GM19324 (cell line): ENCODE results near the gene HPN.
"Not testable (repeated sequence)": the region's sequence is repeated elsewhere in the genome, so short reads cannot be mapped to it uniquely, and the experiment has no call there.

Source experiments
- ATAC-seq: cut with Tn5 transposase; IDR thresholded peaks from one replicate; pipeline ENCODE4 v1.9.1; 2021; ENCODE audit warnings: mild to moderate bottlenecking, moderate library complexity; ENCODE audit not compliant: unreplicated experiment, low FRiP score

Gene HPN

DNA sequence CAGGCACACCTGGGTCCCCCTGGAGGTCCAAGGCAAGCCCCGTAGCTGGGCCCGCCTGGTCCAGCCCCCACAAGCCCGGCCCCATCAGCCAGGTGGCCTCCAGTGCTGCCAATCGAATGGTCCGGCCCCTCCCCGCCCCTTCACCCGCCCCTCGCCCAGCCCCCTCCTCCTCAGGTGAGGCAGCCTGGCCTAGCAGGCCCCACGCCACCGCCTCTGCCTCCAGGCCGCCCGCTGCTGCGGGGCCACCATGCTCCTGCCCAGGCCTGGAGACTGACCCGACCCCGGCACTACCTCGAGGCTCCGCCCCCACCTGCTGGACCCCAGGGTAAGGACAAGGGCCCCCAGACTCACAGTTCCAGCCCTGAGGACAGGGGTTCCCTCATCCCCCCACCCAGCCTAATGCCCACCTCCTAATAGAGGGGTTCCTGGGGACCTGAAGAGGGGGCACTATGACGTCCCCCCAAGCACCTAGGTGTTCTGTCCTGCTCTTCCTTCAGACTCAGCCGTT is at the start of gene HPN:
HPN (plus strand) TSS at position 174 of the 508 bp plus-strand sequence. CDS start 786 bp downstream, outside the sequence.
- no peak for ATAC-seq

DNA sequence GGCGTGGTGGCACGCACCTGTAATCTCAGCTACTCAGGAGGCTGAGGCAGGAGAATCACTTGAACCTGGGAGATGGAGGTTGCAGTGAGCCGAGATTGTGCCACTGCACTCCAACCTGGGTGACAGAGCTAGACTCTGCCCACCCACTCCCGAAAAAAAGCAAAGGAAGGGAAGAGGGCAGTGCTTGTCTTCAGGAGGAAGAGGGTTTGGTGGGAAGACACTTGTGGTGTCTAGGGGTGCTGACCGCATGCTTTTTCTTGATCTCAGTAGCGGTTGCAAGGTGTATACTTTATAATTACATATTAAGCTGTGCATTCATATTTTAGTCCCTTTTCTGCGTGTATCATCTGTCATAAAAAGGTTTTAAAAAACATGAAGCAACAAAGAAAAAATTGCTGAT is 48.9 kb upstream of the HPN start:
- not testable (repeated sequence) for ATAC-seq

DNA sequence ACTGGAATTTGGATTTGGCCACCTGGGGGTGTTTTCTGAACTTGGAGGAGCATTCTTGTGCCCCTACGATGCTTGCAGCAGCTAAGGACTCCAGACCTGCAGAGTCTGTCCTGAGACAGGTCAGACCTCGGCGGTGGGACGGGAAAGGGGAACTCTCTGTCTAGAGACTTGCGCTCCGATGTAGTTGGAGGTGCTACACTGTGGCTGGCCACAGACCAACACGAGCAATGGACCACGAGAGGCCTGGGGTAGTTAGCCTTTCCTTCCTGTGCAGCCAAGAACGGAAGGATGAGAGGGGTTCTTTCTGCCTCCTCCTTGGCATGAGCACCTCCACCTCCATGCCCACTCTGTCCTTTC is 47.3 kb upstream of the HPN start:
- no peak for ATAC-seq

DNA sequence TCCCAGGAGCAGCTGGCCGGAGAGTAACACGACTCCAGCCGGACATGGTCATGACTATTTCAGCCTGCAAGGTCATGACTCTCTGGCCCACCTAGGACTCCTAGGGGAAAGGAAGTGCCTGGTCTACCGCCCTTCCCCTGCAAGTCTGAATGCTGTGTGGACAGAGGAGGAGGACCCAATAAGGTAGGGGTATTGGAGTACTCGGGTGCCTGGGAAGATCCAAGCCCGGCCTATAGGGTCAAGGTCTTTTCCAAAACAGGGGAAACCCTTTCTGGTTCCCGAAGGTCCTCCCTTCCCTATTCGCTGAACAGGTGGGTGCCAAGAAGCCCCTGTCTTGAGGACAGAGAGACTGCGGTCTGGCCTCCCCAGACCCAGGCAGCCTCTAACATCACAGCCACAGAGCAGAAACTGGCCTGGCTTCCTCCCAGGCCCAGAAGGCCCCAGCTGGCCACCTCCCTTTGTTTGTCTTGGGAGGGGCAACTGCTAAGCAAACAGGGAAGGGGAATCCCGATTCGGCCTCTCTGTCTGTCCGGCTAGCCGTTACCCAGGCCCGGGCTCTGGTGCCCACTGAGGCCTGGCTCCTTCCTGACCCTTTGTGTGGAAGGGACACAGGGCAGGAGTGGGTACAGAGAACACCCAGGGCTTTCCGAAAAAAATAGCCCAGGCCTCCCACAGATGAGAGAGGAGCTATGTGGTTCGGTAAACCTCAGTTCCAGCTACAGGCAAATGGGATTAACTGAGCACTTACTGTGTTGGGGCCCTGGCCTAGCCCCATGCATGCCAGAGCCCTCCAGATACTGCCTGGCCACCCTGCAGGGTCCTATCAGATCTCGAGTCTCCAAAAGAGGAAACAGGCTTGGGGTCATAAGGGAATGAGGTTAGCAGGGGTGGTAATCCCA is 46.6 kb upstream of the HPN start:
- ATAC-seq, result no peak

DNA sequence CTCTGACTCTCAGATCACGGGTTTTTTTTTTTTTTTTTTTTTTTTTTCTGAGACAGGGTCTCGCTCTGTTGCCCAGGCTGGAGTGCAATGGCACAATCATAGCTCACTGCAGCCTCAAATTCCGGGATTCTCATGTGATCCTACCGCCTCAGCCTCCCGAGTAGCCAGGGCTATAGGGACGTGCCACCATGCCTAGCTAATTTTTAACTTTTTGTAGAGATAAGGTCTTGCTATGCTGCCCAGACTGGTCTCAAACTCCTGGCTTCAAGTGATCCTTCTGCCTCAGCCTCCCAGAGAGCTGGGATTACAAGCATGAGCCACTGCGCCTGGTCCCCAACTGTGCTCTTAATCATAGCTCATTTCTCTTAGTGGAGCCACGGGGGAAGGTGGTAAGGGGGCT is 46.0 kb upstream of the HPN start:
- ATAC-seq, result no peak

DNA sequence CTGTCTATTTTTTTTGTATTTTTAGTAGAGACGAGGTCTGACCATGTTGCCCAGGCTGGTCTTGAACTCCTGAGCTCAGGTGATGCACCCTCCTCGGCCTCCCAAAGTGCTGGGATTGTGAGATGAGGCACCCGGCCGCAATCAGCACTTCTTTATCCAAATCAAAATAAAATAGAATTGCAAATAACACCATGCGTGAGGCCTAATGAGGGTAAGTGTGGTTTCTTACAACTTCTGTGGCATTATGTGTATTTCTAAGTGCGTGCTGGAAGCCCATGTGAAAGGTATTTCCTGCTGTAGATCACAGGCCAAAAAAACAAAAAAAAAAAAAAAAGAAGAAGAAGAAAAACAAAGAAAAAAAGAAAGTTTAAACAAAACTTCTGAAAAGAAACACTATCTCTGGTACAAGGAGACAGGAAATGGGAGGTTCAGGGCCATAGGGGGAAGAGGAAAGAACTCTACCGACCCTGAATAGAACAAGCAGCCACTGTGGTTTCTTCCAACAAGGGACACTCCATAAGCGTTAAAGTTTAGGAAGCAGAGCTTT is 44.4 kb upstream of the HPN start:
- no peak for ATAC-seq

DNA sequence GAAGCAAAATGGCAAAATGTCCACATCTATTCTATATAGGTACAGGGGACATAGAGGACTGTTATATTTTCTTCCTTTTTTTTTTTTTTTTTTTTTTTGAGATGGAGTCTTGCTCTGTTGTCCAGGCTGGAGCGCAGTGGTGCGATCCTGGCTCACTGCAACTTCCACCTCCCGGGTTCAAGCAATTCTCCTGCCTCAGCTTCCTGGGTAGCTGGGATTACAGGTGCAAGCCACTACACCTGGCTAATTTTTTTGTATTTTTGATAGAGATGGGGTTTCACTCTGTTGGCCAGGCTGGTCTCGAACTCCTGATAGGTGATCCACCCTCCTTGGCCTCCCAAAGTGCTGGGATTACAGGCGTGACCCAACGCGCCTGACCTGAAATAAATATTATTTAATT is 43.3 kb upstream of the HPN start:
- ATAC-seq, result not testable (repeated sequence)

DNA sequence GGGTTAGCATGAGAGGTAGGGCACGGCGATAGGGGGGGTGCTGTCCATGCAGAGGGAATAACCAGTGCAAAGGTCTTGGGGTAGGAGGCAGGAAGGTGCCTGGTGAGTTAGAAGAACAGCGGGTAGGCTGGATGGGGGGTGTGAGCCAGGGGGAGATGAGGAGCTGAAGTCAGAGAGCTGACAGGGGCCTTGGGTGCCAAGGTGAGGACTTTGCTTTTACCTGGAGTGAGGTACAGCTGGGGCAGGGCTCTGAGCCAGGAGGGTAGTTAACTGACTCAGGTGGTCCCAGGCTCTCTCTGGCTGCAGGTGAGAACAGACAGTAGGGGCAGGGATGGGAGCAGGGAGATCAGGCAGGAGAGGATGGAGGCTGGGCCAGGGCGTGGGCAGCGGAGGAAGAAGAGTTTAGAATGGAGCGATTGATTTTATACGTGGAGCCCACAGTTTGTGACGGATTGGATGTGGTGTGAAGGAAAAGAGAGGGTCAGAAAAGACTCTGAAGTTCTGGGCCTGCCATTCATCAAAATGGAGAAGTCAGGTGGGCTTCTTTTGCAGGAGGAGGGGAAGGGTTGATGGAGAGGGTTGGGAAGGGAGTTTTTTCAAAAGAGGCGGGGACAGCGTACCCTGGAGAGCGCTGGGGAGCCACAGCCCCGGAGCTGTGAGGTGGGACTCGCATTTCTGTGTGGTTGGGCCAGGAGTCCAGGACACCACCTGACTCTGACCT is 42.6 kb upstream of the HPN start:
- ATAC-seq, result no peak

DNA sequence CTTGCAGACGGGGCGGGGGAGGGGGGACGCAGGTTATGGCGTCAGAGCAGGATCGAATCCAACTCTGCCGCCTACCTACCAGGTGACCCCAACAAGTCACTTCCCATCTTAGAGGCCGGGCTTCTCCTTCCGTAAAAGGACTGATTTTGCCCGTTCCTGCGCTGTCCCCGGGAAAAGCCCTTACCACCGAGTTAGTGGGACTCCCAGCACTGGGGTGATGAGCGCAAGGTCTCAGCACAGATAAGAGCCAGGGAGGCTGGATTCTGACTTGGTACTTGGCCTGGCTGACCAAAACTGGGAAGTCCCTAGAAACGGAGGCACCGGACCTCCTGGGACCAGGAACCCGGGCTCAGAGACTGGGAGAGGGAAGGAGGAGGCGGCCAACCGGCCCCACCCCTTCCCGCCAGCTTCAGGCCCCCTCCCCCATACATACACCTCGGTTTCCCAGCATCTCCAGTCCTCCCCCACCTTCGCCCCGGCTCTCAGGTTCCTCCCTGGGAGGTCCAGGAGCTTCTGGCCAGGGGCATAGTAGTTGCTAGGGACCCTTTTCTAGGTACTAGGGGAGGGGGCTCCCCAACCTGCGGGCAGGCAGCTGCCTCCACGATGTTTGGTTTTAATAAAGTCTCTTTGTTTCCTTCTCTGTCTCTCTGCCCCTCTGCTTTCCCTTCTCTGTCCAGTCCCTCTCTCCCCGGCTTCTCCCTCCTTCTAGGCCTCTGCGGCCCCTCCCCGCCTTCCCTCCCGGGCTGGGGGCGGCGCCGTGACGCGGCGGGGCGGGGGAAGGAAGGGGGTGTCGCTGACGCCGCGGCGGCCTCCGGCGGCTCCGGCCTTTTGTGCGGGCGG is 41.8 kb upstream of the HPN start, which contains the start of gene GRAMD1A:
GRAMD1A (plus strand) TSS at position 826 of the 840 bp plus-strand sequence. CDS start 156 bp downstream, outside the sequence.
- ATAC-seq, result peak; percentile 65

DNA sequence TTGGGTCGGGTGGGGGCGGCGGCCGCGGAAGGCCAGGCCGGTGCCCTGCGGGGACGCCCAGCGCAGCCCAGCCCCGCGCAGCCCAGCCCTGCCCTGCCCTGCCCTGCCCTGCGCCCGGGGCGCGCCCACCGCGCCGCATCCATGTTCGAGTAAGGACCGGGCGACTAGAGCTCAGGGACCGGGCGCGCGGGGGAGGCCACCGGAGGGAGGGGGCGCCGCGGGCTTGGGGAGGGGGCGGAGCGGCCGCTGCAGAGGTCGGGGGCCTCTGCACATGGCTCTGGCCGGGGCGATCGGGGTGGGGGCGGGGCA is 41.2 kb upstream of the HPN start:
- ATAC-seq, result no peak

DNA sequence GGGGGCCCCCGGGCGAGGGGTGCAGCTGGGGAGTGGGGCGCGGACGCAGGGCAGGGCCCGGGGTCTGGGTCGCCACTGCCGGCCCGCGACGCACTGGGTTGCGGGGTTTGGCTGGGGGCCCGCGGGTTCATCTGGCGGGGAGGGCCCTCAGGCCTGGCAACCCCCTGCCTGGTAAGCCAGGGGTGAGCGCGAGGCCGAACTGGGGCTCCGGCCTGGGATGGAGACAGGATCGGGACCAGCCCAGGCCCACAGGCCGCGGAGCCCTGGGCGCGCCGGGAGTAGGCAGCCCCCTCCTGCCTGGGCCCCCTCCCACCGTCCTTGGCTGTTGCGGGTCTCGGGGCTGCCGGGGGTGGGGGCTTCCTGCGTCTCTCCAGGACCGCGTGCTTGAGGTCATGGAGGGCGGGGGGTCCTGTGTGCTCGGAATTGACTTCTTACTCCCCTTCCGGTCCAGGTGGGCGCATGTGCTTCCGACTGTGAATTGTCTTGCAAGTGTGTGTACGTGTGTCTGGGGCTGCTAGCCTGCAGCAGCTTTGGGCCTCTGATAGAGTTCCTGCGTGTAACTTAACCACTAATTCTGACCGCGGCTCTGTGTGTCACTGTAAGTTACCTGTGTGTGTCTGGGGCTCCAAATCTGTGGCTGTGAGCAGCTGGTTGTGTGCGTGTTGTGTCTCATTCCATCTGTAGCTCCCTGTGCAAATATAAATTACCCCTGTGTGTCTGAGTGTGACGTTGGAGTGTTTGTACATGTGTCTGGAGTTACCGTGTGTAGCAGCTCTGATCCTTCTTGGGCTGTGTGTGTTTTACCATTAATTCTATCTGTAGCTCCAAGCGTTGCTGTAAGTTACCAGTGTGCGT is 40.6 kb upstream of the HPN start:
- peak; percentile 21 for ATAC-seq

DNA sequence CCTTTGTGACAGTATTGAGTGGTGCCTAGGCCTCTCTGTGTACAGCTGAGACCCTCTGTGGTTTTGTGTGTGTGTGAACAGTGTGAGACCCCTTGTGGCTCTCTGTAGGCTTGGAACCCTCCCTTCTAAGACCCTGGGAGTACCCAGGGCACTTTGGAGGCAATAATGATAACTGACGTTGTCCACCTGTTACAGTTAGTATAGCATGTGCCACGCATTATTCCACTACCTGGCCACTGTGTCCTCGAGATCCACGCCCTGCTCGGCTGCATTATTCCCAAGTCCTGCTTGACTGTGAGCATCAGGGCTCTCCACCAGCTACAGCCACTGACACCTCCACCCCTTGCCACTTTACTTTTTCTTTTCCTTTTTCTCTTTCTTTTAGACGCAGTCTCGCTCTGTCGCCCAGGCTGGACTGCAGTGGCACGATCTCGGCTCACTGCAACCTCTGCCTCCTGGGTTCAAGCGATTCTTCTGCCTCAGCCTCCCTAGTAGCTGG is 39.4 kb upstream of the HPN start:
- ATAC-seq, result no peak

DNA sequence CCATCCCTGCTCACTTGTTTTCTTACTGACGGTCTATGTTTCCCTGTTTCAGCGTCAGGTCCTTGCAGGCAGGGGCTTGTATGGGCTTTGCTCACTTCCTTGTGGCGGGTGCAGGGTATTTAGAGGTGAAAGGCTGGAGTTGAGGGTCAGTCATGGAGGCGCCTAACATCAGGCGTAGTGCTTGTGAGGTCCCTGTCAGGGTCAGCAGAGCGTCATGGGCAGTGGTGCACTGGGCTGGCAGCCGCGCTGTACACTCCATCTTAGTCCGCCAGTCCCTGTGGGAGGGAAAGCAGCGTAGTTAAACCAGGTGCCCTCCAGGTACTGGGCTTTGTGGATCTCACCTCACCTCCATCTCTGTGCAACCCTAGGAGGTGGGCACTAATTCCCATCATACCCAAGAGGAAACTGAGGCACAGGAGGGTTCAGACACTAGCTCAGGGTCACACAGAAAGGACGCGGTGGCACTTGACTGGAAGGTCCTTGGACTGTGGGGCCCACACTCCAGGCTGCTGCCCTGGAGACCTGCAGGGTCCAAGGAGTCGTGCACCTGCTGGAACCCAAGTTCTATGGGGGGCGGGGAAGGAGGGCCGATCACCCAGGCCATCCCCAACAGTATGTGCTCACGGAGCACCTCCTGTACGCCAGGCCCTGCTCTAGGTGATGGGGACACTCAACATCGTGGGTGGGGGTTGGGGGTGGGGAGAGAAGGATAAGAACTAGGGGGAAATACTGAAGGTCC is 36.8 kb upstream of the HPN start:
- no peak for ATAC-seq

DNA sequence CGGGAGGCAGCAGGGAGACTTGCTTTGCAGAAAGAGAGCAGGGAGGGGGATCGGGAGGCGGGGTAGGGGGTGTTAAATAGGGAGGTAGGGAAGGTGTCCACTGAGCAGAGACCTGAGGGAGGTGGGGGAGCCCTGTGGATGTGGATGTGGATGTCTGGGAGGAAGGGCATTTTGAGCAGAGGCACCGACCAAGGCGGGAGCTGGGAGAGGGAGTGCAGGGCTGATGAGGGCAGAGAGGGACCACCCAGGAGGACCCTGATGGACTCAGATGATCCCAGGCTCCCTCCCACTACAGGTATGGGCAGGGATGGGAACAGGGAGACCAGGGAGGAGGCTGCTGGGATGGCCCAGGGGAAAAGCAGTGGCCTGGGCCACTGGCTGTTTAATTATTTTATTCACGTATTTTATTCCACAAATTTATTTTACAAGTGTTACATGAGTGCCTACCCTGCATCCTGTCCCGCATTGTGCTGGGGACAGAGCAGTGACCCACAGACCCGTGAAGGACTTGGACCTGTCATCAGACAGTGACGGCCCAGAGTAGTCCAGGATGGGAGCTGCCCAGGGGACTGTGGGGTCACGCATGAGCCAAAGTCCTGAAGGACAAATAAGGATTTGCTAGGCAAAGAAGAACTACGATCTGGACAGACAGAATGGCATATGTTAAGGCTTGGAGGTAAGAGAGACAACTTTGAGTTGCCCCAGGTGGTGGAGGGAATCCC is 36.1 kb upstream of the HPN start:
- no peak for ATAC-seq

DNA sequence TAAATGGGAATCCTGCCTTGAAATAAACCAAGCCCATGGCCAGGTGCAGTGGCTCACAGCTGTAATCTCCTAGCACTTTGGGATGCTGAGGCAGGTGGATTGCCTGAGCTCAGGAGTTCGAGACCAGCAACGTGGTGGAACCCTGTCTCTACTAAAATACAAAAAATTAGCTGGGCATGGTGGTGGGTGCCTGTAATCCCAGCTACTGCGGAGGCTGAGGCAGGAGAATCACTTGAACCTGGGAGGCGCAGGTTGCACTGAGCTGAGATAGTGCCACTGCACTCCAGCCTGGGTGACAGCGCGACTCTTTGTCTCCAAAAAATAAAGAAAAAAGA is 35.5 kb upstream of the HPN start:
- ATAC-seq, result not testable (repeated sequence)

DNA sequence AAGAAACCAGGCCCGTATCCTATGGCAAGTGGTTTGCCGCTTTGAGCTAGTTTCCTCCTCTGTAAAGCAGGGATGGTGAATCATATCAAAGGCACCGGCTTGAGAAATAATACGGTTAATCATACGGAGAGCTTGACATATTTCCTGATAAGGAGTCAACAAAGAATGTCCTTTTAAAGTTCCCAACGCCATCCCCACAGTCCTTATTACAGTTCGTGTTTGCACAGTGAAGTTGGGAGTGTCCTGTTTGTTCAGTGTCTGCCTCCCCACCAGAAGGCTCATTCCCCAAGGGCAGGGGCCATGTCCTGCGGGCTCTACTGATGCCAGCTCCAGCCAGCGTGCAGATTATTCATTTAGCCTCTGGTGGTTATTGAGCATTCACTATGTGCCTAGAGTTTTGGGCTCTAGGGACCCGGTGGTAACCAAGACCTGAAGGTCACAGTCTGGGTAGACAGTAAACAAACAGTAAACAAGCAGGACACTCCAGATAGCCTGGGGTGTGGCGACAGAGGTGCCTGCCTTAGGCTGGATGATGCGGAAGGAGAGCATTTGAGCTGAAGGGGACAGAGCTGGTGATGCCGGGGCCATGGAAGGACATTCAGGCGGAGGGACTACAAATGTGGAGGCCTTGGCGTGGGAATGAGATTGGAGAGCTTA is 35.1 kb upstream of the HPN start:
- ATAC-seq, result no peak

DNA sequence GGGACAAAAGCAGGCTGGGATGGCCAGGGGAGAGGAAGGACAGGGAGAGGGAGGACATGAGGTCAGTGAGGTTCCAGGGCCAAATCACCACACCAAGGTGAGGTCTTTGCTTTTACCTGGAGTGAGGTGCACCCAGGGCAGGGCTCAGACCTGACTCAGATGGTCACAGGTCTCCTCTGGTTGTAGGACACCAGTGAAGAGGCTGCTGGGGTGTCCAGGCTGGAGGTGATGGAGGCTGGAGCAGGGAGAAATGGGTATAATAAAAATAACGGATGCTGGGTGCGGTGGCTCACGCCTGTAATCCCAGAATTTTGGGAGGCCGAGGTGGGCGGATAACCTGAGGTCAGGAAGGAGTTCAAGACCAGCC is 34.5 kb upstream of the HPN start:
- no peak for ATAC-seq

DNA sequence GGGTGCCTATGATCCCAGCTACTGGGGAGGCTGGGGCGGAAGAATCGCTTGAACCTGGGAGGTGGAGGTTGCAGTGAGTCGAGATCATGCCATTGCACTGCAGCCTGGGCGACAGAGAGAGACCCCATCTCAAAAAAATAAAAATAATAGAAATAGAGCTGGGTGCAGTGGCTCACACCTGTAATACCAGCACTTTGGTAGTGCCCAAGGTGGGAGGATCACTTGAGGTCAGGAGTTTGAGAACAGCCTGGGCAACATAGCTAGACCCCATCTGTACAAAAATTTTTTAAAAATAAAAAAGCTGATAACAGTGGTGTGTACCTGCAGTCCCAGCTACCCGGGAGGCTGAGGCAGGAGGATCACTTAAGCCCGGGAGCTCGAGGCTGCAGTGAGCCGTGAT is 34.1 kb upstream of the HPN start:
- ATAC-seq, result not testable (repeated sequence)
